Endothelial cell of umbilical vein (primary cell): ENCODE measurements around the gene OXSR1.
"Not testable (repeated sequence)": the region's sequence is repeated elsewhere in the genome, so short reads cannot be mapped to it uniquely, and the experiment has no call there.

Source experiments
- EZH2 ChIP-seq: IDR thresholded peaks from 2 replicates; pipeline ENCODE4 v1.6.1; 2012; ENCODE audit warnings: borderline replicate concordance, low read depth, mild to moderate bottlenecking, moderate library complexity, low read length, inconsistent platforms; ENCODE audit not compliant: severe bottlenecking
- MYC ChIP-seq: IDR thresholded peaks from one replicate; pipeline ENCODE4 v1.6.1; 2011; ENCODE audit warnings: mild to moderate bottlenecking, low read depth, low read length
- POLR2A ChIP-seq: IDR thresholded peaks from 2 replicates; pipeline ENCODE4 v1.6.1; 2012; ENCODE audit warnings: low read depth, mild to moderate bottlenecking, control low read depth, low read length
- POLR2AphosphoS5 ChIP-seq: IDR thresholded peaks from 2 replicates; pipeline ENCODE4 v1.6.1; 2012; ENCODE audit warnings: low read depth, mild to moderate bottlenecking, control low read depth, low read length, moderate library complexity; ENCODE audit not compliant: insufficient read depth
- TF ChIP-seq, protein P1 (sequence below), 2 donors: IDR thresholded peaks; 1 replicate in 1 of 2; 2 replicates in 1 of 2; pipeline ENCODE4 v1.5.1; 2011; ENCODE audit warnings: low read length in 2 of 2, mild to moderate bottlenecking in 2 of 2, moderate library complexity in 2 of 2, control low read depth in 1 of 2, inconsistent platforms in 1 of 2, low read depth in 1 of 2; ENCODE audit not compliant: insufficient read depth in 1 of 2; ENCODE audit errors: extremely low read depth in 1 of 2

DNA sequence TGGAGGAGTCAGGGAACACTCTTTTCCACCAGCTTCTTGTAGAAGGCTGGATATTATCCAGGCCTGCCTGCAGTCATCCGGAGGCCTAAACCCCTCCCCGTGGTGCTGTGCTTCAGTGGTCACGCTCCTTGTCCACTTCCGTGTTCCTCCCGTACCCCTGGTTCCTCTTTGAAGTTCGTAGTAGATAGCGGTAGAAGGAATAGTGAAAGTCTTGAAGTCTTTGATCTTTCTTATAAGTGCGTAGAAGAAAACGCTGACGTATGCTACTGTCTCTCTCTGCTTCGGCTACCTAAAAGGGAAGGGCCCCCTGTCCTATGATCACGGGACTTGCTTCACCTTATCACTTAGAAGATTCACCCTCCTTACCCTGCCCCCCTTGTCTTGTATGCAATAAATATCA, 37.6 kb downstream of the OXSR1 start:
- TF ChIP-seq, protein P1, sequence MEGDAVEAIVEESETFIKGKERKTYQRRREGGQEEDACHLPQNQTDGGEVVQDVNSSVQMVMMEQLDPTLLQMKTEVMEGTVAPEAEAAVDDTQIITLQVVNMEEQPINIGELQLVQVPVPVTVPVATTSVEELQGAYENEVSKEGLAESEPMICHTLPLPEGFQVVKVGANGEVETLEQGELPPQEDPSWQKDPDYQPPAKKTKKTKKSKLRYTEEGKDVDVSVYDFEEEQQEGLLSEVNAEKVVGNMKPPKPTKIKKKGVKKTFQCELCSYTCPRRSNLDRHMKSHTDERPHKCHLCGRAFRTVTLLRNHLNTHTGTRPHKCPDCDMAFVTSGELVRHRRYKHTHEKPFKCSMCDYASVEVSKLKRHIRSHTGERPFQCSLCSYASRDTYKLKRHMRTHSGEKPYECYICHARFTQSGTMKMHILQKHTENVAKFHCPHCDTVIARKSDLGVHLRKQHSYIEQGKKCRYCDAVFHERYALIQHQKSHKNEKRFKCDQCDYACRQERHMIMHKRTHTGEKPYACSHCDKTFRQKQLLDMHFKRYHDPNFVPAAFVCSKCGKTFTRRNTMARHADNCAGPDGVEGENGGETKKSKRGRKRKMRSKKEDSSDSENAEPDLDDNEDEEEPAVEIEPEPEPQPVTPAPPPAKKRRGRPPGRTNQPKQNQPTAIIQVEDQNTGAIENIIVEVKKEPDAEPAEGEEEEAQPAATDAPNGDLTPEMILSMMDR (IDR thresholded peaks at IDR 0.05; ENCODE audit: extremely low read depth in 1 of 2, insufficient read depth in 1 of 2, low read depth in 1 of 2, low read length in 2 of 2): not testable (repeated sequence)
- not testable (repeated sequence) for TF ChIP-seq EZH2, POLR2AphosphoS5, MYC, POLR2A
